OCI-LY7 (cell line): Measurements from ENCODE around the gene EEF1A2. TPM values are rescaled to one million over a fixed set of nuclear protein-coding genes. Genes with fewer than 3 reads are reported as not detected.

Experiments
- BruUV-seq: library from RNA; stranded (reverse); fragments of 400-500 nt; replicated peaks from 2 replicates; lab custom pipeline; 2021; lab: Mats Ljungman, UMichigan
- CTCF ChIA-PET: fragments of 300-600 bp; sonication (Branson Sonifier 250); formaldehyde crosslinking; loops from one replicate; lab custom pipeline; 2022; ENCODE audit warnings: antibody characterized with exemption; ENCODE audit not compliant: unreplicated experiment; lab: Charles Lee
- POLR2A ChIA-PET: fragments of 300-600 bp; sonication (Branson Sonifier 250); formaldehyde crosslinking; loops from one replicate; lab custom pipeline; 2022; ENCODE audit warnings: antibody characterized with exemption; lab: Charles Lee
- DNase-seq: peaks from one replicate; pipeline ENCODE4 v3.0.0-alpha.2; 2015; ENCODE audit warnings: low spot score
- H2AFZ ChIP-seq: fragments of 200-600 bp; sonication (generic), shearing (Covaris generic); 2 replicates; pipeline ENCODE4 v1.6.1; 2014; ENCODE audit warnings: mild to moderate bottlenecking, antibody characterized with exemption, low read length, moderate library complexity
- H3K27ac ChIP-seq: fragments of 200-600 bp; sonication (generic); 2 replicates; pipeline ENCODE4 v1.5.1; 2014; ENCODE audit warnings: mixed run types, low read depth, mild to moderate bottlenecking, moderate library complexity, low read length, inconsistent platforms; ENCODE audit not compliant: poor library complexity, severe bottlenecking
- H3K36me3 ChIP-seq: fragments of 200-600 bp; sonication (generic); 2 replicates; pipeline ENCODE4 v1.6.1; 2014; ENCODE audit warnings: mild to moderate bottlenecking, antibody characterized with exemption, low read length, moderate library complexity, mixed read lengths; ENCODE audit not compliant: insufficient read depth
- H3K4me1 ChIP-seq: fragments of 200-600 bp; sonication (generic); 2 replicates; pipeline ENCODE4 v1.5.1; 2014; ENCODE audit warnings: mild to moderate bottlenecking, low read length; ENCODE audit not compliant: insufficient read depth, poor library complexity, severe bottlenecking
- H3K4me2 ChIP-seq: fragments of 200-600 bp; sonication (generic); 2 replicates; pipeline ENCODE4 v1.6.1; 2014; ENCODE audit warnings: mild to moderate bottlenecking, low read length
- H3K4me3 ChIP-seq: fragments of 200-600 bp; sonication (generic); 2 replicates; pipeline ENCODE4 v1.5.1; 2014; ENCODE audit warnings: mild to moderate bottlenecking, low read depth, low read length; ENCODE audit not compliant: poor library complexity, severe bottlenecking
- H3K79me2 ChIP-seq: fragments of 200-600 bp; sonication (generic); 2 replicates; pipeline ENCODE4 v1.6.1; 2016; ENCODE audit warnings: low read depth, mild to moderate bottlenecking, low read length, moderate library complexity, mixed read lengths; ENCODE audit not compliant: insufficient read depth
- H3K9me2 ChIP-seq: fragments of 200-600 bp; sonication (generic); 2 replicates; pipeline ENCODE4 v1.6.1; 2016; ENCODE audit warnings: mild to moderate bottlenecking, low read length, mixed read lengths; ENCODE audit not compliant: insufficient read depth
- H3K9me3 ChIP-seq: fragments of 200-600 bp; sonication (generic); 2 replicates; pipeline ENCODE4 v1.6.1; 2014; ENCODE audit warnings: mild to moderate bottlenecking, mixed run types, low read length, mixed read lengths
- H4K20me1 ChIP-seq: fragments of 200-600 bp; sonication (generic); 2 replicates; pipeline ENCODE4 v1.6.1; 2014; ENCODE audit warnings: mild to moderate bottlenecking, antibody characterized with exemption, low read length, moderate library complexity, mixed read lengths; ENCODE audit not compliant: insufficient read depth
- EZH2phosphoT487 ChIP-seq: fragments of 200-600 bp; sonication (generic); IDR thresholded peaks from 2 replicates; pipeline ENCODE4 v1.6.1; 2018; ENCODE audit warnings: low read depth, borderline replicate concordance, mild to moderate bottlenecking, mixed run types, antibody characterized with exemption, low read length, moderate library complexity, mixed read lengths
- intact Hi-C: fragments of 100-400 bp; cut with micrococcal nuclease; formaldehyde crosslinking; loops from one replicate; pipeline ENCODE4 v1.10.0; 2022; ENCODE audit not compliant: unreplicated experiment
- total RNA-seq, 2 experiments: library from RNA; depleted of rRNA in 1 of 2; stranded (reverse); fragments of >200 nt in 1 of 2; shearing (Covaris generic) in 1 of 2; gene quantifications; 2 replicates each; pipeline ENCODE4 v1.2.3, GENCODE V29; 2014 to 2022
- TF ChIP-seq, protein P1 (sequence below): fragments of 200-600 bp; sonication (generic); conservative IDR thresholded peaks from 2 replicates; pipeline ENCODE4 v1.5.1; 2014; ENCODE audit warnings: mild to moderate bottlenecking, antibody characterized with exemption, low read length, moderate library complexity, mixed read lengths

The EEF1A2 gene
- total RNA-seq, 2 experiments from 2014 or later, result 0.22 TPM; not detected in 1

DNA sequence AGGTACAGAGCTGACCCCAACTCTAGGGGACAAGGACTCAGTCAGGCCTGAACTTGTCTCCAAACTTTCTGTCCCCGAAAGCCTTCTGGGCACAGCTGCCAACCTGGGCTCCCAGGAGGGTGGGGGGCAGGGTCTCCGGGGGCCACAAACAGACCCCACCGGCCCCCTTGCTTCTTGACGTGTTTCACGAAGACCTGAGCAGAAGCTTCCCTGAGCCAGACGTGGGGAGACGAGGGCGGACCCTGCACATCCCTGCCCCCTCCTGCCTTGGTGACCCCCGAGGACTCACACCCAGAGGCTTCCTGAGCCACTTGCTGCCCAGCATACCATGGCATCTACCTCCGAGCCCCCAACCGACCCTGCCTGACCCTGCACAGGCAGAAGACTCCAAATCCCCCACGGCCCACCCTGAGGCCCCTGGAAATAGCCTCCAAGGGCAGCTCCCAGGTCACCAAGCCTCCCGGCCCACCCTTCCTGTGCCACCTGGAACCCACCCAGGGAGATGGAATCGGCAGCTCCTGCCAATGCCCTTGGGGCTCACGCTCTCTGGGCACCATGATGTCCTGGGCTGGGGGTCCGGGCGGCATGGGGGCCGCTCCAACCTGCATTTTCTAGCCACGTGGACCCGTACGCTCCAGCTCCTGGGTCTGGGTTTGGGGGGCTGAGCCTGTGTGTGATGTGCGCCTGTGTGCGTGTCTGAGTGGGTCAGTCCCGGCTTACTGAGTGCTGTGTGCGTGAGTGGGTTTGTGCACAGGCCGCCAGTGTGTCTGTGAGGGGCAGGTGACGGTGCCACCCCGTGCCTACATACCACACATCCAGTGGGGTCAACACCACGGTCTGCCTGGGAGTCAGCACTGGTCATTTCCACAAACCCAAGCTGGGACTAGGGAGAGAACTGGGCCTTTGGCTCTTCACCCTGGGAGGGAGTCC, 40.8 kb upstream of the EEF1A2 start:
- ChIA-PET POLR2A (interaction anchor here (2.6 kb wide), 1 partner anchor 102 kb away, joined by 13 read pairs; no protein-coding TSS in a partner anchor), CTCF (no interaction called here)
- DNase-seq, result no peak
- H3K27ac ChIP-seq, result no peak overlapping the region
- no peak overlapping the region for H3K4me3 ChIP-seq
- no peaks in the 10 kb centered on the region for H4K20me1 ChIP-seq
- H2AFZ ChIP-seq, result no peak overlapping the region
- TF ChIP-seq, protein P1, sequence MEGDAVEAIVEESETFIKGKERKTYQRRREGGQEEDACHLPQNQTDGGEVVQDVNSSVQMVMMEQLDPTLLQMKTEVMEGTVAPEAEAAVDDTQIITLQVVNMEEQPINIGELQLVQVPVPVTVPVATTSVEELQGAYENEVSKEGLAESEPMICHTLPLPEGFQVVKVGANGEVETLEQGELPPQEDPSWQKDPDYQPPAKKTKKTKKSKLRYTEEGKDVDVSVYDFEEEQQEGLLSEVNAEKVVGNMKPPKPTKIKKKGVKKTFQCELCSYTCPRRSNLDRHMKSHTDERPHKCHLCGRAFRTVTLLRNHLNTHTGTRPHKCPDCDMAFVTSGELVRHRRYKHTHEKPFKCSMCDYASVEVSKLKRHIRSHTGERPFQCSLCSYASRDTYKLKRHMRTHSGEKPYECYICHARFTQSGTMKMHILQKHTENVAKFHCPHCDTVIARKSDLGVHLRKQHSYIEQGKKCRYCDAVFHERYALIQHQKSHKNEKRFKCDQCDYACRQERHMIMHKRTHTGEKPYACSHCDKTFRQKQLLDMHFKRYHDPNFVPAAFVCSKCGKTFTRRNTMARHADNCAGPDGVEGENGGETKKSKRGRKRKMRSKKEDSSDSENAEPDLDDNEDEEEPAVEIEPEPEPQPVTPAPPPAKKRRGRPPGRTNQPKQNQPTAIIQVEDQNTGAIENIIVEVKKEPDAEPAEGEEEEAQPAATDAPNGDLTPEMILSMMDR, result no peak
- no peak for TF ChIP-seq EZH2phosphoT487
- BruUV-seq, result no TSS peak
- H3K9me2 ChIP-seq, result no peaks in the 10 kb centered on the region
- intact Hi-C loops, result loop anchor here (2.0 to 10.0 kb wide), 4 partner anchors 88 to 433 kb away; partner anchors contain the start of genes ABHD16B, DNAJC5, GMEB2 and TPD52L2
- no peaks in the 10 kb centered on the region for H3K79me2 ChIP-seq
- H3K36me3 ChIP-seq, result no peaks in the 10 kb centered on the region
- peaks cover 30% of the 10 kb centered on the region for H3K4me1 ChIP-seq
- no peaks in the 10 kb centered on the region for H3K9me3 ChIP-seq
- no peak overlapping the region for H3K4me2 ChIP-seq

DNA sequence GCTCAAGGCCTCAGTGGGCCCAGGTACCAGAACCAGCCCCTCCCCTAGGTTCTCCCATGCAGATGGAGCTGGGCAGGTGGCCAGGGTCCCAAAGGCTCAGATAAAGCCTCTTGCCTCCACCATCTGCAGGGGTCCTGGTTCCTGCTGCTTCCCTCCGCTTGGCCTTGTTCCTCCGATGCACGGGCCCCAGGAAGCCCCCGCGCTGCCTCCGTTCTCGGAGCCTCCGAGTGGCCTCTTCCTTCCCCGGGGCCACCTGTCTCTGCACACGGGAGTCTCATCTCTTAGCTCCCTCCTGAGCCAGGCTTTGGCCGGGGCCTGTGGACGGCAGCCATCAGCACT, 40.2 kb upstream of the EEF1A2 start:
- H3K4me2 ChIP-seq, result no peak overlapping the region

More for the DNA sequence above, 40.2 kb upstream of the EEF1A2 start:
- DNase-seq, result no peak
- no peaks in the 10 kb centered on the region for H3K36me3 ChIP-seq
- H3K4me3 ChIP-seq, result no peak overlapping the region
- BruUV-seq, result no TSS peak
- ChIA-PET CTCF (no interaction called here), POLR2A (interaction anchor here (2.6 kb wide), 1 partner anchor 103 kb away, joined by 13 read pairs; no protein-coding TSS in a partner anchor)
- no peak overlapping the region for H3K27ac ChIP-seq
- H3K4me1 ChIP-seq, result peaks cover 30% of the 10 kb centered on the region
- no peak for TF ChIP-seq EZH2phosphoT487
- TF ChIP-seq, protein P1, result no peak
- intact Hi-C loops, result loop anchor here (2.0 to 10.0 kb wide), 4 partner anchors 88 to 434 kb away; partner anchors contain the start of genes ABHD16B, DNAJC5, GMEB2 and TPD52L2
- H4K20me1 ChIP-seq, result no peaks in the 10 kb centered on the region
- no peaks in the 10 kb centered on the region for H3K79me2 ChIP-seq
- no peak overlapping the region for H2AFZ ChIP-seq
- H3K9me2 ChIP-seq, result no peaks in the 10 kb centered on the region
- H3K9me3 ChIP-seq, result no peaks in the 10 kb centered on the region
